Forelimb muscle (tissue), 1 donor: ENCODE measurements around the gene CACNA1C. TPM values are rescaled to one million over a fixed set of nuclear protein-coding genes. Genes with fewer than 3 reads are reported as not detected.

Experiments used
- DNase-seq: peaks from one replicate; pipeline ENCODE4 v3.0.0-alpha.2; 2013; ENCODE audit warnings: low read depth
- polyA plus RNA-seq: library from polyadenylated mRNA; unstranded; fragments of 120-200 nt; gene quantifications from one replicate; pipeline ENCODE4 v1.2.1, GENCODE V29; 2013; ENCODE audit not compliant: insufficient read length

The CACNA1C gene
- polyA plus RNA-seq, 1 donor, result 3.2 TPM

GRCh38 chr12:2359725-2360629, 307.2 kb downstream of the CACNA1C start:
- no peak for DNase-seq

GRCh38 chr12:2360630-2361170, 307.9 kb downstream of the CACNA1C start:
- no peak for DNase-seq

GRCh38 chr12:2363836-2364609, 311.2 kb downstream of the CACNA1C start:
- DNase-seq, result no peak

GRCh38 chr12:2364631-2365051, 311.9 kb downstream of the CACNA1C start:
- DNase-seq, result no peak

GRCh38 chr12:2366711-2367110, 313.9 kb downstream of the CACNA1C start:
- DNase-seq, result no peak

GRCh38 chr12:2372178-2372577, 319.4 kb downstream of the CACNA1C start:
- DNase-seq, result no peak

- DNase-seq, result no peak
Observed at GRCh38 chr12:2372735-2373134, 319.9 kb downstream of the CACNA1C start.

- no peak for DNase-seq
Observed at GRCh38 chr12:2373307-2373706, 320.5 kb downstream of the CACNA1C start.

- no peak for DNase-seq
Observed at GRCh38 chr12:2374092-2374906, 321.5 kb downstream of the CACNA1C start.

- DNase-seq, result no peak
Observed at GRCh38 chr12:2375871-2376270, 323.1 kb downstream of the CACNA1C start.

GRCh38 chr12:2376908-2377657, 324.3 kb downstream of the CACNA1C start:
- no peak for DNase-seq

- DNase-seq, result no peak
Observed at GRCh38 chr12:2378835-2379330, 326.1 kb downstream of the CACNA1C start.

- DNase-seq, result no peak
Observed at GRCh38 chr12:2380946-2381345, 328.2 kb downstream of the CACNA1C start.

- no peak for DNase-seq
Observed at GRCh38 chr12:2382370-2383155, 329.8 kb downstream of the CACNA1C start.

GRCh38 chr12:2383325-2384028, 330.7 kb downstream of the CACNA1C start:
- no peak for DNase-seq

- no peak for DNase-seq
Observed at GRCh38 chr12:2384029-2384386, 331.2 kb downstream of the CACNA1C start.

- peak; percentile 56 for DNase-seq
Observed at GRCh38 chr12:2384533-2385351, 332.0 kb downstream of the CACNA1C start.

GRCh38 chr12:2385529-2385928, 332.7 kb downstream of the CACNA1C start:
- no peak for DNase-seq
